Panc1 (cell line): ENCODE measurements around the gene ZNF511.

Experiments used
- CTCF ChIP-seq: fragments of 450-650 bp; IDR thresholded peaks from 2 replicates; pipeline ENCODE4 v1.5.1; 2017; ENCODE audit warnings: mild to moderate bottlenecking
- POLR2AphosphoS5 ChIP-seq: IDR thresholded peaks from 2 replicates; pipeline ENCODE4 v1.6.1; 2012; ENCODE audit warnings: mild to moderate bottlenecking, low read depth, low read length, moderate library complexity
- SIN3A ChIP-seq: IDR thresholded peaks from 2 replicates; pipeline ENCODE4 v1.6.1; 2012; ENCODE audit warnings: low read depth, mild to moderate bottlenecking, low read length, moderate library complexity, borderline replicate concordance; ENCODE audit not compliant: insufficient read depth
- TCF7L2 ChIP-seq: IDR thresholded peaks from 2 replicates; pipeline ENCODE4 v1.6.1; 2011; ENCODE audit warnings: mild to moderate bottlenecking, low read depth, low read length, inconsistent platforms

DNA sequence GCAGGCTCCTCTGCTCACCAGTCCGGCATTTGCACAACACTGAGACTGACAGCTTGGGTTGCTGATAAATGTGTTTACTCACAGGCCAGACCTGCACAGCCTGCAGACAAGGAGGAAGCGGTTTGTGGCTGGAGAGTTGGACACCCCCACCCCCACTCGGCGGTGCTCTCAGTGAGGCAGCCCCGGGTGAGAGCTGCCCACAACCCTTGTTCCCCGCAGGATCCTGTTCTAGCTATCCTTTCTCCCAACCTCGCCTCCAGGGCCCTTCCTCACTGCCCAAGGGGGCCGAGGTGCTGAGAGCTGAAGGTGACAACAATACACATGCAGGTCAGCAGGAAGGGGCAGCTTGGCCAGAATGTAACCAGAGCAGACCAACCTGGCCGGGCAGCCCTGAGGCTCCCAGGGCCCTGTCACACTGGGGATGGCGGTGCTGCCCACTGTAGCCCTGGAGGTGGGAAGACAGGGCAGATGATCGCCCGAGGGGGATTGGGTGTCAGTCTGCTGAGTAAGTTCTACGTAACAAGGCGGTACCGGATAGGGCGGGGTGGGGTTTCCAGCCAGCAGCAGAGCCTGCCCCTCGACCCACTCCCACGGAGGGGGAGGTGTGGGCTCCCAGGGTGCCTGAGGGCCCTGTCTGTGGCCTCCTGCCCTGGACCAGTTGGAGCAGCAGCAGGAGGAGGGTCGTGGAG lies 30.0 kb upstream of the ZNF511 start:
- TF ChIP-seq CTCF (no peak), POLR2AphosphoS5 (no peak), SIN3A (no peak), TCF7L2 (no peak)
